GM19193 (cell line): ENCODE data around the gene NCOA7.

Source experiments
- POLR2A ChIP-seq: IDR thresholded peaks from 4 replicates; pipeline ENCODE4 v1.6.1; 2011; ENCODE audit not compliant: insufficient read depth, insufficient read length; ENCODE audit errors: extremely low read depth

NCOA7 gene

GRCh38 chr6:125828476-125829039, 37.8 kb downstream of the NCOA7 start:
- no peak for TF ChIP-seq POLR2A

DNA sequence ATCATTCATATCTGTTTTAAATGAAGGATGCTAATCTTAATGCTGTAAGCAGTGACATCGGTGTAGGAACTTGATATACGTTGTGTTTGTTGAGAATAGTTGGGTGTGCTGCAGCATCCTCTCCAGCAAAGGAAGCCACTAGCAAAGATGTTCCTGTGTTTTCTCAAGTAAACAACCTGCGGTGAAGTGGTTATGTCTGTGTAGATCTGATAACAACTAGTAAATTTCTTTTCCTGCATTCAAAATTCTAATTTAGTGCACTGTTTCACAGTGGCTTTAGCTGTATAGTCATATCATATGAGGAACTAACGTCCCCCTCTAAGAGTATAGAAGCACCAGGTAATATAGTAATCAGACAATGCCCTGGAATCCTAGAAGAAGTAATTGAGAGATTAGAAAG, 38.7 kb downstream of the NCOA7 start:
- no peak for TF ChIP-seq POLR2A

GRCh38 chr6:125831659-125832058, 40.9 kb downstream of the NCOA7 start:
- no peak for TF ChIP-seq POLR2A

GRCh38 chr6:125832391-125833117, 41.8 kb downstream of the NCOA7 start:
- no peak for TF ChIP-seq POLR2A

- TF ChIP-seq POLR2A = no peak
These were observed 43.6 kb downstream of the NCOA7 start for GRCh38 chr6:125834348-125834747.

GRCh38 chr6:125835221-125835744, 44.5 kb downstream of the NCOA7 start:
- no peak for TF ChIP-seq POLR2A

- TF ChIP-seq POLR2A = no peak
These were observed 45.7 kb downstream of the NCOA7 start for GRCh38 chr6:125836466-125836865.

DNA sequence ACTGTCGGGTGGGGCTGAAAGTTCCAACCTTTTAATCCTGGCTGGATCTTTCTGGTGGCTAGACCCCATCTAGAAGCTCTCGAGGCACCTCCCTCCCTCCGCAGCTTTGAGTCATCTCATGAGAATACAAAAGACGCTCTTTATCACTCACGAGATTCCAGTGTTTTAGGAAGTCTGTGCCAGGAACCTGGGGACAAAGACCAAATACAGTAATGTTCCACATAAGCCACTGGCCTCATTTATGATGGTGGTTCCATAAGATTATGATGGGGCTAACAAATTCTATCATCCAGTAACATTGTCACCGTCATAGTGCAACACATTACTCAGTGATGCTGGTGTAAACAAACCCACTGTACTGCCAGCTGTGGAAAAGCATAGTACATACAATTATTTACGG, 48.7 kb downstream of the NCOA7 start:
- TF ChIP-seq POLR2A = no peak

- no peak for TF ChIP-seq POLR2A
These were observed 49.1 kb downstream of the NCOA7 start for GRCh38 chr6:125839879-125840278.

GRCh38 chr6:125841356-125842090, 50.8 kb downstream of the NCOA7 start:
- TF ChIP-seq POLR2A = no peak

DNA sequence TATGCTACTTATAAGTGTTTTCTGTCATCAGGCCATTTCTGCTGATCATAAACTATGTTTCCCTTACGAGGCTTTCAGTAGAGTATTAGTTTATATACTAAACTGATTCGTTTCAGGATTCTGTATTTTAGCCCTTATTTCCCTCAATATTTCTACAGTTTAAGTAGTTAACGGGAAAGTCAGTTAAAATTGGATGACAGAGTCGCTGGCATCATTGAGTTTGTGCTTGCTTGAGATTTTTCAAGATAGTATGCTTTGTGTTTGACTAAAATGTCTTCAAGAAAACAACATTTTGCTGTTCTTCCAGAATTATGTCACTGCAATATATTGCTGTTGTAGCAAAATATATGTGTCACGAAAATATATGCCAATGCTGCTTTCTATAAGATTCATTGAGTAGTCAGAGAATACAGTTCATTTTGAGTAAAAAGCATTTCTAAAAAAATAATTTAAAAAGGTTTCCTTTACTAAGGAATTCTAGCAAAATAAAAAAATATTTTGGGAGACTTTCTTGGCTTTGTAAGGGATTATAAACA, 51.4 kb downstream of the NCOA7 start:
- TF ChIP-seq POLR2A = no peak

- TF ChIP-seq POLR2A = no peak
These were observed 52.8 kb downstream of the NCOA7 start for GRCh38 chr6:125843593-125843992.

GRCh38 chr6:125844989-125845388, 54.2 kb downstream of the NCOA7 start:
- TF ChIP-seq POLR2A = no peak

DNA sequence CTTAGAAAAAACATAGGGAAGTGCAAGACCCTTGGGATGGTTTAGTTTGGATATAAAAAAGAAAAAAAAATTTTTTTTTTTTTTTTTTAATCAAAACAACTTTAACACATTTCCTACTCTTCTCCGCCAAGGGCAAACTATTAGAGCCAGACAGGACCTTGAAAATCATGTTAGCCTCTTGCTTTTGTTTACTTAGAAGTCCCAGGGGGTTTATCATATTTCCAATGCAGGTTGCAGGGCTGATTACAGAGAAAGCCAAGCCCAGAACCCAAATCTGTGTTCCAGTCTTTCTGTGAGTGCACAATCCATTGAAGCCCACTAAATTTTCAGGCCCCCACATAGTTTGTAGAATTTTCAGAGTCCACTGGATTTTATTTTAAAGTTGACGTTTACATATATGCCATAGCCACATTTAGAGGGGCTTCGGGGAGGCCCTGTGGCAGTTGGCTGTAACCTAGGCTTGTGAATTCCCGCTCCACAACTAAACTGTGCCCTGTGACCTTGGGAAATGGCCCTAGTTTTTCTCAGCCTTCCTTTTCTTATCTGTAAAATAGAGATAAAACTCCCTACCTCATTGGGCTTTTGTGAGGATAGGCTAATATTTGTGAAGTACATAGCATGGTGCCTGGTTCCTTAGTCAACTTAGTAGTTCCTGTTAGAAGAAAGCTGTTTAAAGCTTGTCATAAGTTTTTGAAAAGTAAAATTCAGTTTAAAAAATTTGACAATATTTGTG, 55.7 kb downstream of the NCOA7 start:
- TF ChIP-seq POLR2A = no peak

DNA sequence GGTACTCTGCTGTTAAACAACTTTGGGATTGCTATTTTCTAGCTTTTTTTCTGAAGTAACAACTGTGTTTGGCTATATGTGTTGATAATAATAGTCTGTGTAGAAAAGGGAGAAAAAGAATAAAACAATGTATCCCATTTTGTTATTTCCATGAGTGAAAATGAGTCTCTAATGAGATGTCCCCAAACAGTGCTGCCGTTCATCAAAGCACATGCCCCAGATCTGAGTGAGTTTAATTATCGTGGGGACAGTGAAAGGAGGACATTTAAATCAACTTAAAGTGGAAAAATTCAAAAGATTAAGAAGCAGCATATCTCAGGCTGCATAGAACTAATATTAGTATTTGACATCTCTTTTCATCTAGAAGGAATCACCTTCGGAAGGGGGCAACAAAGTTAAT, 59.6 kb downstream of the NCOA7 start:
- TF ChIP-seq POLR2A = no peak

GRCh38 chr6:125852587-125852986, 61.8 kb downstream of the NCOA7 start:
- TF ChIP-seq POLR2A = no peak

DNA sequence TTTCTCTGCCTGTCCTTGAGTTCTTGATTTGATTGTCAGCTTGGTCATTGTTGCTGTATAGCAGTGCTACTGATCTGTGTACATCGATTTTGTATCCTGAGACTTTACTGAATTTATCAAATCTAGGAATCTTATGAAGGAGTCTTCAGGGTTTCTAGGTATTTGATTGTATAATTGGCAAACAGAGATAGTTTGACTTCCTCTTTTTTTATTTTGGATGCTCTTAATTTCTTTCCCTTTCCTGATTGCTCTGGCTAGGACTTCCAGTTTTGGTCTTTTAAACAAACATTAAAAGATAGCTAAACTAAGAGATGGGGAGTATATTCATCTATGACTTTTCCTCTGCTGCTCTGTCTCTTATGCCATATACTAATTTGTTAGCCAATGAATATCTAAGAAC, 62.4 kb downstream of the NCOA7 start:
- TF ChIP-seq POLR2A = no peak
